Measurements from ENCODE around the gene GSTO2.

Gene GSTO2

DNA sequence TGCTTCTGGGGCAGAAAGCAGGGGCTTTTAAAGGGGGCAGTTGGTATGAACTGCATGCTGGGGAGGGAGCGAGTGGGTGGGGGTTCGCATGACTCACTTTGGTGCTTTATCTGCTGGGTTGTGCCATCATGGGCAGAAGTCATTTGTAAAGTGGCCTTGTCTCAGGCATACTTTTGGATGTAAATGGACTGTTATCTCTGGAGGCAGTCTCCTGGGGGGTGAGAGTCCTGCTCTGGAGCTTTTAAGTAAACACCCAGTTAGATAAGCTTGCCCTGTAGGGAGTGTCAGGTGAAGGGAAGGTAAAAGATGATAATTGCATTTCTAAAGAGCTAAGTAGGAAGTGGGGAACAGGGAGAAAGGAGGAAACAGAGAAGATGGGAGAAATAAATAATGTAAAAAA, 15.9 kb upstream of the GSTO2 start:
- DNase-seq (ENCODE audit: insufficient read length, low spot score) (no peak), FAIRE-seq (no peak)

DNA sequence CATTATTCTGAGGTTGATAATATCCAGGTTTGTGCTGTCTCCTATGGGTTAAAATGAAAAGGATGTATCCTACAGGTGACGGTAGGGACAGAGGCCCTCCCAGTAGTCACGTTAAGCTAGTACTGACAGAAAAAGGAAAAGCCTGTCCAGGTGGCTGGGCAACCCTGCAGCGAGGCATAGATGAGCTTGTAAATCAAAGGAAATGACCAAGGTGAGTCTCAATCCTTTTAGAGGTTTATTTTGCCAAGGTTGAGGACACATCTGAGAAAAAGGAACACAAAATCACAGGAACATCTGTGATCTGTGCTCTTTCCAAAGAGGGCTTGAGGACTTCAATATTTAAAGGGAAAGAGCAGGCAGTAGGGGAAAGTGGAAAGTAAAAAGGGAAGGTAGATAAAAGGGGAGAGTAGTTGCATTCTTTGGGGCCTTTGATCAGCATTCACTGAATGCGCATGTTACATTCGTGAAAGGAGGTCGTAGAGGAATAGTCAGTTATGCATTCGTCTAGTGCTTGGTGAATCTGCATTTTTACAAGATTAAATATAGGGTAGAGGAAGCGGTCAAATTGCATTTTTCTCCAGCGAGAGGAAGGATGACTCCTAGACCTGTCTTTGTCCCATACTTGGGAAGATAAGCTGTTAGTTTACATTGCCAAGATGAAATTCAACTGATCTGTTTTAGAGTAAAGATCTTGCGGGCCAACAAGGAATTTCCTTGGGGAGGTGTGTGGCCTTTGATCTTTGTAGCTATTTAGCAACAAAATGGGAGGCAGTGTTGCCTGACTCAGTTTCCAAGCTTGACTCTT, 15.2 kb upstream of the GSTO2 start:
- DNase-seq (ENCODE audit: insufficient read length, low spot score) (no peak), FAIRE-seq (no peak)

DNA sequence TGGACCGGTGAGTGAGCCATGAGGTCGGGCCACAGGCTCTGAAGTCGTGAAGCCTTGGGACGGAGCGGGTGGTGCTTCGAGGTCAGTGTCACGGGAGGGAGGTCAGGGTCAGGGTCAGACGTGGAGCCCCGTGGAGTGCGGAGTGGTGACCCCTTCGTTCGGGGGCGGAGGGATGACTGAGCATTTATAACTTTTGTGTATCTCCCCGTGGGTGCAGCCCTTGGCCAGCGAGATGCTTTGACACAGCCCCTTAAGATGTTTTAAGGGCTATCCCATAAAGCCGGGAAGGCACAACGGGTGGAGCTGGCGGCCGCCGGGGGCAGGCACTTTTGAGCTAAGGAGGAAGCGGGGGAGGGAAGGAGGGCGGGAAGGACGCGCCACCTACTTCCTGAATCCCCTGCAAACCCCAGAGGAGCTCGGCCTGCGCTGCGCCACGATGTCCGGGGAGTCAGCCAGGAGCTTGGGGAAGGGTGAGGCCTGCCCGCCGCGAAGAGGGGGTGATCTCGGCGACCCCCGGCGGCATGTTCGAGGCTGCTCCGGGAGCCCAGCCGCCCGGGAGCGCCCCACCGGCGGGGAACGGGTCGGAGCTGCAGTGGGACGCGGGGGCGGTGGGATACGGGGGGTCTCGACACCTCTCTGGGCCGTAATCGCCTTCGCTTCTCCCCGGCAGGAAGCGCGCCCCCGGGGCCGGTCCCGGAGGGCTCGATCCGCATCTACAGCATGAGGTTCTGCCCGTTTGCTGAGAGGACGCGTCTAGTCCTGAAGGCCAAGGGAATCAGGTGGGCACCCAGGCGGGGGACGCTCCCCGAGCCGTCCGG, 14.3 kb upstream of the GSTO2 start, which contains the start of gene GSTO1:
TSS of gene GSTO1 (plus strand) at position 400 of the 818 bp plus-strand sequence. CDS start at position 437, 37 bp downstream.
- FAIRE-seq (no peak), DNase-seq (ENCODE audit: insufficient read length, low spot score) (peak; percentile 67)

DNA sequence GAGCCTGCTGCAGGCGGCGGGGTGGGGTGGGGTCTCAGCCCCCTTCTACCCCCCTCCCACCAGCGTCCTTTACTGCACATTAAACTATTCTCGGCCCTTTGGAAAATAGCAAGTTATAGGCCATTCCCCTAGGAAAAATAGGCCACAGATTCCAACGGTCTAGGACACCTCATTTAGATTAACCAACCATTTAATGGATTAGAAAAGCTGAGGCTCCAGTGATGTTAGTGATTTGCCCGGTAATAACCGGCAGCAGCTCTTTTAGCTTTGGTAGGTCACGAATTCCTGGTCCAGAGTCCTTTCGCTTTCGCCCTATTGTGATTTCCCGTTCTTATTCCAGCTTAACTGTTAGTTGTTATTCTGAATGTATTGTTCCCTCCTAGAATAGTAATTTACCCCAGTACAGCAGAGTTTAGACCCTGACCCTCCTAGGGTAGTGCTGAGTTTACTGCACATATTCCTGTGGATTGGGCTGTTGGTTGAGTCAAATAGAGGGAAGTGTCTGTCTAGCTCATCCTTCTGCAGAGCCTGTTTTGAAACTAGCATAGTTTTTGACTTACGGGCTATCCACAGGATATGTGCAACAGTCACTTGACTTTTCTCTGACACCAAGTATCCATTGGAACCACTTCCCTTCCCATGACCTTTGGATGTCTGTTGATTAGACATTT, 13.5 kb upstream of the GSTO2 start:
- FAIRE-seq (no peak), DNase-seq (ENCODE audit: insufficient read length, low spot score) (no peak)

DNA sequence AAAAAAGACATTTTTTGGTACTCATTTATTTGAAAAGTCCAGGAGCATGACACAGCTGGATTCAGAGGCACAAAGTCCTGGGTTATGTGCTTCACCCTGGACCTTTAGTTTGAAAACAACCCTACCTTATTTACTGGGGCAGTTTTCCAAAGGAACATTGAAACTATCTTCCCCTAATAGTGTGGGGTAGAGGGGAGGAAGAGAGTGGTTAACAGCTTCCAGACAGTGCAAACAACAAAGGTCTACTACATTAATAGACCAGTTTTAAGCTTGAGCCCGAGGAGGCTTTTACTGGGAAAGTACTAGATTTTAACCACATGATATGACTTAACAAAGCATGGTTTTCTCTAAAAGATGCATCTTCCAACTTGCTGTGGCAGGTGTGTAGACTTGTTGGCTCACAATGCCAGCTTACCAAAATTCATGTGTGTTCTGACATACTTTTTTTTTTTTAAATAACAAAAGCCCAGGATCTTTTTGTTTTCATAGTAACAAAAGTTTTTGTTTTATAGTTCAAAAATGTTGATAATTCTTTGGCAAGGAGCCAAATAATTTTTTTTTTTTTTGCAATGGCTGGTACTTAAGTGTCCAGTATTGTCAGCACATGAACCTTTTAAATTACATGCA, 12.5 kb upstream of the GSTO2 start:
- FAIRE-seq (no peak), DNase-seq (ENCODE audit: insufficient read length, low spot score) (no peak)

DNA sequence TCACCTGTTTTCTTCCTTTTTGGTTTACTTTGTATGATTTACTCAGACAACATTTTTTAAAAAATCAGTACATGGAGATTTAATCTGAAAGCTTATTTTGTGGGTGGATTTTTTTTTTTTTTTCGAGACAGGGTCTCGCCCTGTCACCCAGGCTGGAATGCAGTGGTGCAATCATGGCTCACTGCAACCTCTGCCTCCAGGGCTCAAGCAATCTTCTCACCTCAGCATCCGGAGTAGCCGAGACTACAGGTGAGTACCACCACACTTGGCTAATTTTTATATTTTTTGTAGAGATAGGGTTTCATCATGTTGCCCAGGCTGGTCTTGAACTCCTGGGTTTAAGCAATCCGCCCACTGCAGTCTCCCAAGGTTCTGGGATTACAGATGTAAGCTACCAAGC, 11.7 kb upstream of the GSTO2 start:
- no peak for DNase-seq (ENCODE audit: insufficient read length, low spot score)
- FAIRE-seq: no peak

DNA sequence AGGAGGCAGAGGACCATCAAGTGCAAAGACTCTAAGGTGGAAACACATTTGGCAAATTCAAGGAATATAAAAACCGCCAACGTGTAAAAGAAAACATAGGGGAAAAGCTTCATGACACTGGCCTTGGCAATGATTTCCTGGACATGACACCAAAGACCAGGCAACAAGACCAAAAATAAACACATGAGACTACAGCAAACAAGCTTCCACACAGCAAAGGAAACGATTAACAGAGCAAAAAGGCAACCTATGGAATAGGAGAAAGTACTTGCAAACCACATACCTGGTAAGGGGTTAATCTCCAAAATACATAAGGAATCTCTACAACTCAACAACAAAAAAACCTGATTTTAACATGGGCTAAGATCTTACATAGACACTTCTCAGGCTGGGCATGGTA, 10.8 kb upstream of the GSTO2 start:
- no peak for DNase-seq (ENCODE audit: insufficient read length, low spot score)
- no peak for FAIRE-seq

DNA sequence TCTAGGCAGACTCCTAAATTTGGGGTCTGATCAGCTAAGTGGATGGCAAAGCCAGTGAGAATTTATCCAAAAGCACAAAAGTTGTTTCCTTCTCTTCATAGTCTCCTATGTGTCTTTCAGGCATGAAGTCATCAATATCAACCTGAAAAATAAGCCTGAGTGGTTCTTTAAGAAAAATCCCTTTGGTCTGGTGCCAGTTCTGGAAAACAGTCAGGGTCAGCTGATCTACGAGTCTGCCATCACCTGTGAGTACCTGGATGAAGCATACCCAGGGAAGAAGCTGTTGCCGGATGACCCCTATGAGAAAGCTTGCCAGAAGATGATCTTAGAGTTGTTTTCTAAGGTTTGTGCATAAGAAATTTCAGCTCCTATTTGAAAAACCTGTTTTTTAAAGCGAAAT, 9.5 kb upstream of the GSTO2 start:
- no peak for DNase-seq (ENCODE audit: insufficient read length, low spot score)
- no peak for FAIRE-seq

DNA sequence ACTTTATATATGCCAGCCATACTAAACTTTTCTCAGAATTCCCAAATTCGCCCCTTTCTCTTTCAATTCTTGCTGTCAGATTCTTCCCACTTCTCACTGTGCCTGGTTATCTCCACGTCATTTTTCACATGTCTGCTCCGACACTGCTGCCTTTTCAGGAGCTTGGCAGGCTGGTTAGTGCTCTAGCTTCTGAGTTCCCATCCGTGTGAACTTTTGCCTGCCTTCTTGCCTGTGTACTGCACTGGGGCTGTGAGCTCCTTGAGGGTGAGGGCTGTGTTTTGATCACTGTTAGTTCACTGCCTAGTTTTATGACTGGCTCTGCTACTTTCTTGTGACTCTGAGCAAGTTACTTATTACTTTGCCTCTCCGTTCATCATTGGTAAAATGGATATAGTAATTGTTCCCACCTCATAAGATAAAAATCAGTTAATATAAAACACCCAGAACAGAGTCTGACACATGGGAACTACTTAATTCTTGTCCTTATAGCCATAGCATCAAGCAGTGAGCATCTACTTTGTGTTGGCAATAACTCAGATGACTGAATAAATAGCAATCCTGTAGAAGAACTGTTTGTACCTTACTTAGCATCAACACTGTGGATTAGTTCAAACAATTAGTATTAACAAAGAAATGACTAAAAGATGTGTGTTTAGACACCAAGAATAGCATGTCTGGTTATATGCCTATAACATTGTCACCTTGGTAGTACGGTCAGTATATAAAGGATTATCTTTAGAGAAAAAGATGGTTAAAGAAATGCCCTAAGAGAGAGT, 8.8 kb upstream of the GSTO2 start:
- FAIRE-seq: no peak
- DNase-seq (ENCODE audit: insufficient read length, low spot score): no peak

DNA sequence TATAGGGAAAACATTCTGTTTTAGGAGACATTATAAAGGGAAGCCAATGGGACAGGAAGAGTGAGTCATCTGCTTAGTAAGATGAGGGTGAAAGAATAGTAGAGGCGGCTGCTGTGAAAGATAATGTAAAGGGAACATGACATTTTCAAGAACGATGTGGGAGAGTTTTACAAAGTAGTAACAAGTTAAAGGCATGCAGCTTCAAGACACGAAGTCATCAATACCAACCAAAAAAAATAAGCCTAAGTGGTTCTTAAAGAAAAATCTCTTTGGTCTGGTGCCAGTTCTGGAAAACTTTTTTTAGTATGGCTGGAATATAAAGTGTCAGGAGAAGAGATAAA, 8.2 kb upstream of the GSTO2 start:
- FAIRE-seq (no peak), DNase-seq (ENCODE audit: insufficient read length, low spot score) (no peak)

DNA sequence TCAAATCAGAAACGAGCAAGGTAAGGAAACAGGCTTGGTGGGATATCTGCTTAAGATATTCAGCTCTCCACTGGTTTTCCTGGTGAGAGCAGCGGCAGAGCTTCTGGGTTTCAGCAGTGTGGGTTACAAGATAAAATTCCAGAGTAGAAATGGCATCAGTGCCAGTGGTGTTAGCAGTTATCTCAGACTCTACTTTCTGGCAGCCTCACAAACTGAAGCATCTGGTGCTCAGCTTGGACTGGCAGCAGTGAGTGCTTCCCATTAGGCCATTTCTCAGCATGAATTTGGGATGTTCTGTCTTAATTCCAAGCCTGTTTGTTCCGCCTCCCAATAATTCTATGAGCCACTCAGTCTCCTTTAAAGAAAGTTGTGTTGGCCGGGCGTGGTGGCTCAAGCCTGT, 6.9 kb upstream of the GSTO2 start:
- DNase-seq (ENCODE audit: insufficient read length, low spot score) (no peak), FAIRE-seq (no peak)

DNA sequence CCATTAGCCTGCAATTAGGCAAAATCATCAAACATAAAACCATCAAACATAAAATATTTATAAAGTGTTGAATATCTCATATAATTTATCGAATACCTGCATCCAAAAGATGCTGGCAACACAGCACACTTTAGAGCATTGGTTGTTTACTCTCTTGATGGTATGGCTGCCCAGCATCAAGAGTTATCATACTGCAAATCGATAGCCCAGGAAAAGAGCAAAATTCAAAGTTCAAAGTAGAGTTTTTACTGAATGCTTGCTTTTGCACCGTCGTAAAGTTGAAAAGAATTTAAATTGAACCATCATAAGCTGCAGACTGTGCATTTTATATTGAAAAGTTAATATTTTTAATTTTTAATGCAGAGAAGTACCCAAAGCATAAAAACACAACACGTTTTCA, 4.2 kb upstream of the GSTO2 start:
- no peak for DNase-seq (ENCODE audit: insufficient read length, low spot score)
- no peak for FAIRE-seq

DNA sequence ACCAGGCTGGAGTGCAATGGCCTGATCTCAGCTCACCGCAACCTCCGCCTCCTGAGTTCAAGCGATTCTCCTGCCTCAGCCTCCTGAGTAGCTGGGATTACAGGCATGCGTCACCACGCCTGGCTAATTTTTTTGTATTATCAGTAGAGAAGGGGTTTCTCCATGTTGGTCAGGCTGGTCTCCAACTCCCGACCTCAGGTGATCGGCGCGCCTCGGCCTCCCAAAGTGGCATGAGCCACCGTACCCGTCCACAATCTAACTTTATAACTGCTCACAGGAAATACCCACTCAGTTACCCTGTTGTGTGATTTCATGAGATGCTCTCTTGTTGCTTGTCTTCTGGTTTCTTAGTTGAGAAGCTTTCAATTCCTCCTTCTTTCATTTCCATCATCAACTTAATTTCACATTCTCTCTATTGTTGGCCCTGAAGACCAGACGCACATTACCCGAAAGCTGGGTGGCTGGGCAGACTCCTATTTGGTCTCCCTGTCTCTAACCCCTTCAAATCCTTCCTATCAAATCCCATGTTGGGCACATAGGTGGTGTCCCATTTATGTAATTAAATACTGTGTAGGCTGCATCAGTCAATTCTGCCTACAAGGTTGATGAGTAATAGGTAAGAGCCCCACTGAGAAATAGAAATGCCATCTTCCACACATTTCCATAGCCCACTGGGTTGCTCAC, 1.1 kb upstream of the GSTO2 start:
- FAIRE-seq (no peak), DNase-seq (ENCODE audit: insufficient read length, low spot score) (no peak)

DNA sequence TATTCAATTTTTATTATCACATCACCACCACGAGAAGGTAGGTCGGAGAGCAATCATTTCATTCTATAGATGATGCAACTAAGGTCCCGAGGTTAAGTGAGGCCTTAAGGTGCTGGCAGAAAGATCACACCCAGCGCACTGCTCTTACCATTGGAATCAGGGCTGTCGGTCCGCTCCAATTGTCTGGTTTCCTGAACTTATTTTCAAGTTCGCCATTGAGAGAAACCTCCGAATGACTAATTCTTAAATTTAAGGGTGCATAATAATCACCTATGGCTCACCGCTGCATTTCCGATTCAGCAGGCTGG, 625 bp upstream of the GSTO2 start:
- DNase-seq (ENCODE audit: insufficient read length, low spot score) (no peak), FAIRE-seq (no peak)

DNA sequence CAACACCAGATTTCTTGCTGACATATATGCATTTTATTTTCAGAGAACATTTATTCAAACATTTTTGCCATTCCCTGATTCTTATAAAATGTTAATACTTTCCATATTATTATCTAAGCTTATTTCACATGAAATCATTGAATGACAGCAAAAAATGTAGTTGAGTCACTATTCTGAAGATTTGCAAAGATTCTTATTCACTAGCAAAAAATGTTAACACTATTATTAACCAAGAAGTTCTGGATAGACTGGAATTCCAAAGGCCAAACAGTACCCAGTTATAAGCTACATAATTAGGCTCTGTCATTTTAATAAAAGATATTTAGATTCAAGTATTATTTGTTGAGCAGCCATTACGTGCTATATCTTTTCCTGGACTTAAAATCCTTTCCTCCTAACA, 4.3 kb downstream of the GSTO2 start:
- no peak for FAIRE-seq
- no peak for DNase-seq (ENCODE audit: insufficient read length, low spot score)

DNA sequence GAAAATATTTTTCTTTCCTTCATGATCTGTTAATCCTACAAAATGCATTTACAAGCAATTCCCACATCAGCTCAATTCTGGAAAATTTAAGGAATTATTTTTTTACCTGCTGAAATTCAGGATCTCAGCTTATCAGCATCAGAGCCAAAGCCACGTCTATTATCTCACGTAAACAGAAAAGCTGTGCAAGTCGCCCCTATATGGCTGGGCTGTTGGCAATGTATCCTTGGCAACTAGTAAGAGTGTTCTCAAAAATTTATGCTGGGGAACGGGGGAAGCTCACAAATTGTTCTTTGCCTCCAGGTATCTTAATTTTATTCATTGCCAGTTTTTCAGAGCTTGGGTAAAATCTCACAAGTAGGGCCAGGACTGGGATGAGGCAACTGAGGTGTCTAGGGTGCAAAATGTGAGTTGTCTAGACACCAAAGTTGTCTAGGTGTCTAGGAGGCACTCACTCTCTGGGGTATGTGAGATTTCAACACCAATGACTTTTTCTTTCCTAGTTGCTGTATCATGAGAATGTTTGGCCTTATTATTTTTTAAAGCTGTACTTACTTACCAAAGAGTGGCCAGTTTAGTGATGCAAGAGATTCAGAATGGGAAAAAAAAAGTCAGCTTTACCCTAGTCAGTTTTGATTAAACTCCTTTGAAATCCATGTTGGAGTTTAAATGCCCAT, 5.1 kb downstream of the GSTO2 start:
- no peak for FAIRE-seq
- no peak for DNase-seq (ENCODE audit: insufficient read length, low spot score)

DNA sequence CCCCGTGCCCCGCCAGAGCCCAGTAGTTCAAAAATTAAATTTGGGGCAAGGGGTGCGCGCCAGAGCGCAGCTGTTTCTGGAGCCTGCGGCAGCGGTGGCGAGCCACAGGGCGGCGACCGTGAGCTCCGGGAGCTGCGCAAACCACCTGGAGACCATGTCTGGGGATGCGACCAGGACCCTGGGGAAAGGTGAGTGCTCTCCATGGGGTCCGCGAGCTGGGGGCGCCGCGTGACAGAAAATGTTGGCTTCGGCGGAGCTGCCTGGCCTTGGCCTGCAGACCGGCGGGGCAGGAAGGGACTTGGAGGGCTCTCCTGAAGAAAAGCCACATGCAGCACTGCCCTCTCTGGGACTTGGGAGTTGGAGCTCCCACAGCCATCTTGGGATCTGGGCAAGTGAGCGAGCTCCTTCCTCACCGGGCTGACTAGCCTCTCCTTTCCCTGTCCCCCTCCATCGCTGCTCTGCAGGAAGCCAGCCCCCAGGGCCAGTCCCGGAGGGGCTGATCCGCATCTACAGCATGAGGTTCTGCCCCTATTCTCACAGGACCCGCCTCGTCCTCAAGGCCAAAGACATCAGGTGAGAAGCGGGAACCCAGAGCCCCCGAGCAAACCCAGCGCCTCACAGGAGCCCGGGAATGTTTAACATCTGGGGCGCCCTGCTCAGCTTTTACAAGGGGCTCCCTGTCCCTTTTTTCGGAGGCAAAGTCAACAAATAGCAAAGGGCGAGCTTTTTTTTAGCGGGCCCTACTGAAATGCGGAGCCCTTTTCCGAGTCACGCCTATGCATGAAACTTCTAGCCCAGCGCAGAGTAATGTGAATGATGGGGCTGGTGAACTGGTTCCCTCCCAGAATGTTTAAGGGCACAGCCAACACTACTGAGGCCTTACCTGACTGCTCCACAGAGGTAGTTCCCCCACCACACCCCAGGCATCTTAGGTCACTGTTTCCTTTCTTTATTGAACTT, 6.1 kb downstream of the GSTO2 start:
- no peak for DNase-seq (ENCODE audit: insufficient read length, low spot score)

DNA sequence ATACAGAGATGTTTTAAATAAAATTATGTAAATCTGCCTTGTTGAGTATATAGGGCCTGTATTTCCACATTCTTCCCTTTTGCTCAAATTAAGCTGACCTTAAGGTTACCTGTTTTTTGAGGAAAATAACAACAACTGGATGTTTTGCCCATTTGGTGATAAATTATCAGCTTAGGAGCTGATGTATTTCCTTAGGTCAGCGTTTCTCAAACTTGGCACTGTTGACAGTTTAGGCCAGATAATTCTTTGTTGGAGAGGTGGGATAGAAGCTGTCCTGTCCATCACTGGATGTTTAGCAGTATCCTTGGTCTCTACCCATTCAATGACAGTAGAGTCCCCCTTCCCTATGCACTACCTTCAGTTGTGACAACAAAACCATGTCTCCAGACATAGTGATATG, 7.2 kb downstream of the GSTO2 start:
- FAIRE-seq: no peak
- DNase-seq (ENCODE audit: insufficient read length, low spot score): no peak

More for the DNA sequence above, 6.1 kb downstream of the GSTO2 start:
- FAIRE-seq: no peak
